Daoy (cell line): ENCODE measurements around the gene POLRMT. TPM values are rescaled to one million over a fixed set of nuclear protein-coding genes. Genes with fewer than 3 reads are reported as not detected.
"Not testable (repeated sequence)": the region's sequence is repeated elsewhere in the genome, so short reads cannot be mapped to it uniquely, and the experiment has no call there.

ENCODE experiments used
- DNase-seq: peaks from one replicate; pipeline ENCODE4 v3.0.0-alpha.2; 2015; ENCODE audit warnings: low read depth
- total RNA-seq: library from RNA; depleted of rRNA; stranded (reverse); fragments of >200 nt; shearing (Covaris generic); gene quantifications from 2 replicates; pipeline ENCODE4 v1.2.3, GENCODE V29; 2014

Gene POLRMT
- total RNA-seq, 1 experiment from 2014 or later = 96.8 TPM

DNA sequence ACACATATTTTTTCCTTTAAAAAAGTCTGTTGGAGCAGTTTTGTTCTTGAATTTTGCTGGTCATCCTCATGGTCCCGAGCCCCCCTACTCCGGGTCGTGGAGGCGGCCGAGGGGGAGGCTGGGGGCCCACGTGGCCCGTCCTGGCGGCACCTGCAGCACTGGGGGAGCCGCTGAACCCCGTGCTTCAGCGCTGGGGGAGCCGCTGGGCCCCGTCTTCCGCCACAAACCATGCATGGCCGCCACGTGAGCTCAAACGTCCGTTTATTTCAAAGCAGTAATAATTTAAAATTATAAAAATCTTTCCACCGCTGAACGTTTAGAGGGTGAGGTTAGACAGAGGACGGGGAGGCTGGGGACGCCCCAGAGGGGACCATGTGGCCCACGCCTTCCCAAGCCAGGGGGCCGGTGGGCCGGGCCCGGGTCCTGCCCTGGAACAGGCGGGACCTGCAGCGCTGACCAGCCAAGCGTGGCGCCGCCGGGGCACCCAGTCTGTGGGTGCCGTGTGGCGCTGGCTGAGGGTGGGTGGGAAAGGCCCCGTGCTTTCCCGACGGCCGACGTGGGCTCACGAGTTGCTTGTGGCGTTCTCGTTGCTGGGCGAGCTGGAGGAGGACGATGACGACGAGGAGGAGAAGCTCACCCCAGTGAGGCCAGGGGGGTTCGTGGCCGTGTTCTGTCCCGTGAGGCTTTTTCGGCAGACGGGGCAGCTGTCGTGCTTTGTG lies 14.4 kb upstream of the POLRMT start:
- DNase-seq = no peak

DNA sequence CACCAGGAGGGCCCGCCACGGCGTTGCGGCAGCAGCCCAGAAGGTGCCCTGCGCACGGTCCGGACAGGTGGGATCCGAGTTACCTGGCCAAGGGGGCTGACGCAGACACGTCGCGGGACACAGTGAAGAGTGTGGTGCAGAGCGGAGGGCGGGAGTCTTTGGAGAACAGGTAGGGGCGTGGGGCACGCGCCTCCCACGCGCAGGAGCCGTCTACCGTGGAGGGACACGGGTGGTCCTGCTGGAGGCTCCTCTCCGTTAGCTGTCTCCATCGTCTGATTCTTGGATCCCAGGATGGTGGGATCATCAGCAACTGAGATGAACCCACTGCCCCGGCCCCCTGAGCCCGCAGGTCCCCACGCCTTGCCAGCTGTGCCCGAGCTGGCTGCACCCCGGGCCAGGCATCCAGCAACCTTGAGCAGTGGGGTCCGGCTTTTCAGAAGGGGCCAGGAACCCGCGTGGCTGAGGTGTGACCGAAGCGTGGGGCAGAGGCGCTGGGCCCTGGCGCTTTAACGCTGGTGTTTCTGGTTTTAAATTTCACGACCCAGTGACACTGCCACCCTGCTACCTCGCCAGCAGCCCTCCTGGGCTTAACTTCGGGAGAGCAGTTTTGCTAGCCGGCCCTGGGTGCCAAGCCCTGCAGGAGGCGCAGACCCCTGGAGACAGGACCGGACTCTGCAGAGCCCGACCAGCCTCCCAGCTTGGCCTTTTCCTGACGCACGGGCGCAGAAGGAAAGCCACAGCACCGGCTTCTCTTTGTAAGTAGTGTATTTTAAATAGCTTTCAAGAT lies 13.6 kb upstream of the POLRMT start:
- DNase-seq = no peak

DNA sequence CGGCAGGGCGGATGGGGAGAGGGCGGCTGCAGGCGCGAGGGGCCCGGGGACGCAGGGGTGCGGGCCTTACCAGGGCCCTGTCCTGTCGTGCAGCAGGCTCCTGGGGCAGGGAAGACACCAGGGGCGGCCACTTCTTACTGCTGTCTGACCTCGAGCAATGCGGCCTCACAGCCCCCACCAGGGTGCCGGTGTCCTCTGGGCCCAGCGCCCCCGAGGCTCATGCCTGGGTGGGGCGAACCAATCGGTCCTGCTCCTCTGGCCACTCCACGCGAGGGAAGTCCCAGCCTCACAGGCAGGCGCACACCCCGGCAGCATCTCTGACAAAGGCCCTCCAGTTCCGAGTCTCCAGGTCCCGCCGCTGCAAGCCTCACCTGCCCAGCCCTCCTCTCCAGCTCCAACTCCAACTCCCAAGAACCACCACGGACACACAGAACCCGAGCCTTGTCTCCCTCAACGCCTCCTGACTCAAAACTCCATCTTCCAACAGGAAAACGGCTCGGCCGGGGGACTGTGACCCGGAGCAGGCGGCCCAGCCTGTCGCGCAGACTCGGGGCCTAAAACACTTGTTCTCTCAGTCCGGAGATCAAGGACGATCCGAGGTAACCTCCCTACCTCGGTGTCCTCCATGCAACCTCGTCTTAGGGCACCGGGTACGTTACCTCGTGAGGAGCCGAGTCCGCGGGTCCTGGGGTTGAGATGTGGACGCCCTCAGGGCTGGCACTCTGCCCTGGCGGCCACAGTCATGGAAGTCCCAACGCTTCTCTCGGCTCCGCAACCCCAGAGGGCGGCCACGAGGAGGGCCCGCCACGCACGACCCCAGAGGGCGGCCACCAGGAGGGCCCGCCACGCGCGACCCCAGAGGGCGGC lies 12.8 kb upstream of the POLRMT start:
- no peak for DNase-seq

DNA sequence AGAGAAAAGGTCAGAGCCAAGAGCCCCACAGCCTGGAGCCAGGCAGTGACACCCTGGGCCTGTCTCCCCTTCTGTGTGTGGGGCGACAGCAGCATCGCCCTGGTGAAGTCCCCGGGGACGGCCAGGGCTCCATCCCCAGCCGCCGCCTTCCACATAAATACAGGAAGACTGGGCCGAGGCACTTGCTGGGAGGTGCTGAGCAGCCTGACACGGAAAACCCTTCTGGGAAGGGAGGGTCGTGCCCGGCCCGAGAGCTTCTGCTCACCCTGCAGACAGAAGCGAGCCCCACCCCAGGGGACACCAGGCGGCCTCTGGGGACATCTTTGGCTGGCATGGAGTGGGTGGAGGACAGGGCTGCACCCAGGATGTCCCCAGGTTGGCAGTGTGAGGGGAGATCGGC lies 11.5 kb upstream of the POLRMT start:
- no peak for DNase-seq

DNA sequence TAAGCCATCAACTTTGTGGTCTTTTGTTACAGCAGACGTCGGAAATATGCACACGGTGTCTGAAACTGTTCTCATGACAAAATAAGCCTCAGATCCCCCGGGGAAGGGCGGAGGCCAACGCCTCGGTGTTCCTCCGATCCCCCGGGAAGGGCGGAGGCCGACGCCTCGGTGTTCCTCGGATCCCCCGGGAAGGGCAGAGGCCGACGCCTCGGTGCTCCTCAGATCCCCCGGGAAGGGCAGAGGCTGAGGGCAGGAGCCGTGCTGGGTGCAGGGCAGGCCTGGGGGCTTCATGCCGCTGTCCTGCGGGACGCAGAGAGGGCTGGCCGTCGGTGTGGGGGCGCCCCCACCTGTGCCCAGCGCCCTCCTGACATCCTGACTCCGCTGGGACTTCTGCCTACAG lies 11.0 kb upstream of the POLRMT start:
- no peak for DNase-seq

DNA sequence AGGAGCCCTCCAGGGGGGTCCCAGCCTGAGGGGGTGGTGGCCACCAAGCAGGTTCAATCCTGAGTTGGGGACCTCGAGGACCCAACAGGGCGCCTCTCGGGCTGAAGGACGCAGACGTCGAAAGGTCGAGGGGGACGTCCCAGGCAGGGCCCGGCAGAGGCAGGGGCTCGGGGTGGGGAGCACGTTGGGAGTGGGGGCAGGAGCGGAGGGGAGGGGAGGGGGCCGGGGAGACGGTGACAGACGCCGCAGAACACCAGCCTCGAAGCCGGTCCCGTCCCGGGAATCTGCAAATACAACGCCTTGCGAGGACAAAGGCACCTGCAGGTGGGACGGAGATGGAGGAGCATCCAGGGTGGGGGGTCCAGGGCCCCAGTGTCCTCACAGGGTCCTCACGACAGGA lies 10.4 kb upstream of the POLRMT start:
- no peak for DNase-seq

DNA sequence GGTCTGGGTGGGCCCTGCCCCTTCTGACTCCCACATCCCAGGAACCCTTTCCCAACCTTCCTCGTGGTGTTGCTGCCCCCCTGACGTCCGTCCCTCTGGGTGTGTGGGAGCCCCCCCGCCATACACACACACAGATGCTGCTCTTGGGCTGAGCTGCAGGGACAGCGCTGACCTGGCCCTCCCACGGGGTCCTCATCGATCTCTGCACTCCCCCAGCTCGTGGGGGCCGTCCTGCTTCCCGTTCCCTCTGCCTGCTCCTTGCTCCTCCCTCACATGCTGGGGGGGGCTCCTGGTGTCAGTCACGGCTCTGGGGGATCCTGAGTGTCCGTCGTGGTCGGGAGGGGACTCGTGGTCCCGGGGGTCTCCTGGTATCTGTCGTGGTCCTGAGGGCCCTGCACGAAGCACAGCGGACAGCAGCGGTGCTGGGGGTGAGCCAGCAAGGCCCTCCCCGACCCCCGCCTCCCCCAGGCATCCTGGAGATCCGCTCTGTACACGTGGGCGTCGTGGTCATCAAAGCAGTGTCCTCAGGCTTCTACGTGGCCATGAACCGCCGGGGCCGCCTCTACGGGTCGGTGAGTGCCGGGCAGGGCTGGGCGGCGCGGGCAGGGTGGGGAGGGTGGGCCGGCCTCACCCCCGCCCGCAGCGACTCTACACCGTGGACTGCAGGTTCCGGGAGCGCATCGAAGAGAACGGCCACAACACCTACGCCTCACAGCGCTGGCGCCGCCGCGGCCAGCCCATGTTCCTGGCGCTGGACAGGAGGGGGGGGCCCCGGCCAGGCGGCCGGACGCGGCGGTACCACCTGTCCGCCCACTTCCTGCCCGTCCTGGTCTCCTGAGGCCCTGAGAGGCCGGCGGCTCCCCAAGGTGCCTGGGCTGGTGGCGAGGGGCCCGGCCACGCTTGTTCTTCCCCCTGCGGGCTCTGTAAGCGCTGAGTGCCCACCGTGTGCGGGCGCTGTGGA lies 9.7 kb upstream of the POLRMT start:
- no peak for DNase-seq

DNA sequence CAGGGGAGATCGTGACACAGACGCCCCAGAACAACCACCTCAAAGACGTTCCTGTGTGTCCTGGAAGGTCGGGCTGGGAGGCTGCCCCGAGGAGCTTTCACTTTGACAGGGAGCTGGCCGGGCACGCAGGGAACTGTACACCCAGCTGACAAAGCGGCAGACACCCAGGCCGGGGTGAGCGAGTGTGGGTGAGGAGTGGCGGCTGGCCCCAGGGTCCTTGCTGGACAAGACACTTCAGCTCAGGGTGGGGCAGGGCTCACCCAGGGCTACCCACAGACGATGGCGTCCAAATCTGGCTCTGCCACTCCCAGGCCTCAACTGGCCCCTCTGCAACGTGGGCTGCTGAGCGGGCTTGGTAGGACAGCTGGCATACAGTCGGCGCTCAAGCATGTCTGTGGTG lies 8.4 kb upstream of the POLRMT start:
- no peak for DNase-seq

DNA sequence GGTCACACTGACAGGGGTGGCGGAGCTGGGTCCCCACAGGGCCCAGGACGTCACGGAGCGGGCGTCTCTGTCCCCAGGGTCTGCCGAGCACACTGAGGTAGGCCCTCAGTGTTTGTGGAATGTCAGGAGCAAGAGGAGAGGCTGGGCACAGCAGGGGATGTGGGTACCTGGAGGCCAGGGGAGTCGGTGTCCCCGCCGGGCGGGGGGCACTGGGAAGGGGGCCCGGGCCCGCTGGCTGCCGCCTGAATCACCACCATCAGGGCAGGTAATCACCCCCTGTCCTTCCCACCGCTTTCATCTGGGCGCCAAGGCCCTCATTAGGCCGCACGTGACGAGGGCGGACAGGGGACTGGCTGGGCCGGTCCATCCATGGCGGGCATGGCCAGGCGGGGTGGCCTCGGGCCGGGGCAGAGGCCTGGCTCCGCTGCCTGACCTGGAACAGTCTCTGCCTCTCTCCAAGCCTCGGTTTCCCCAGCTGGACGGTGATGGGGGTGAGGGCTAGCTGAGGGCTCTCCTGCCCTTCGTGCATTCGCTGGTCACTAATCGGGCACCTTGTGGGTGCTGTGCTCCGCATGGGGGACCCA lies 7.4 kb upstream of the POLRMT start:
- DNase-seq = no peak

DNA sequence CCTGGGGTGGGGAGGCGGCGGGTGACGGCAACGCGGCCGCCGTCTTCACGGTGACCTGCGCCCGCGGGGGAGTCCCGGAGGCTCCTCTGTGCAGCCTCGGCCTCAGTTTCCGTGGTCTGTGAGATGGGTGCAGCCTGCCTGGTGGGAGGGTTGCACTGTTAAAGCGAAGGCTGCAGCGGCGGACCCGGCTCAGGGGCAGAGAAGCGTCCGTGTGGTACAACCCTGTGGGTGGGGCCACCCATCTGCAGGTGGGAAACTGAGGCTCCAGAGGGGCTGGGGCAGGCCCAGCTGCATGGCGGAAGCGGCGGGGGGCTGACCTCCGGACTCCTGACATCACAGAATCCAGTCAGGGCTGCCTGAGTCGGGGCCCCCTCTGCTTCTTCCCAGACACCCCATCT lies 6.8 kb upstream of the POLRMT start:
- DNase-seq = no peak

DNA sequence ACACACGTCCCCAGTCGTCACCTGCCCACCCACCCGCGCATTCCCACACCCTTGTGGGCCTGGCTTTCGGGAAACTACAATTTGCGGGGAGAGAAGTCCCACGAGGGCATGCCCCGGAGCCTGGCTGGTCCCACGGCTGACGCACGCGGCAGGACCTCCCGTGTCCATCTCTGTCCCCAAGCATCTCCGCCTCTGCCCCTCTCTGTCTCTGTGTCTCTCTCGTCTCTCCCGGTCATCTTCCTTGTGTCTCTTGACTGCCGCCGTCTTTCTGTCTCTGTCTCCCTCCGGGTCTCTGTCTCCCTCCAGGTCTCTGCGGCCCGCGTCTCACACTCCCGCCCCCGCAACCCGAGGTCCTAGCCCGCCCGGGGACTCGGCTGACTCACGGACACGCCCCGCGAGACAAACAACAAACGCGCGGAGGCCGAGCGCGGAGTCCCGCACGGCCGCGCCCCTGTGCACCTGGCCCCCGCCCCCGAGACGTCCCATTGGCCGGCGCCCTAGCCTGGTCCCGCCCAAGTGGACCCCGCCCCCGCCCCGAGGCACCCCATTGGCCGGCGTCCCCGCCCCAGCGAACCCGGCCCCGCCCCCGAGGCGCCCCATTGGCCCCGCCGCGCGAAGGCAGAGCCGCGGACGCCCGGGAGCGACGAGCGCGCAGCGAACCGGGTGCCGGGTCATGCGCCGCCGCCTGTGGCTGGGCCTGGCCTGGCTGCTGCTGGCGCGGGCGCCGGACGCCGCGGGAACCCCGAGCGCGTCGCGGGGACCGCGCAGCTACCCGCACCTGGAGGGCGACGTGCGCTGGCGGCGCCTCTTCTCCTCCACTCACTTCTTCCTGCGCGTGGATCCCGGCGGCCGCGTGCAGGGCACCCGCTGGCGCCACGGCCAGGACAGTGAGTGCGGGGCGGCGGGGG lies 6.2 kb upstream of the POLRMT start, which contains the start of gene FGF22:
FGF22 (plus strand) TSS at position 627 of the 908 bp plus-strand sequence; CDS start at position 674, 47 bp downstream.
- DNase-seq = peak; percentile 95

DNA sequence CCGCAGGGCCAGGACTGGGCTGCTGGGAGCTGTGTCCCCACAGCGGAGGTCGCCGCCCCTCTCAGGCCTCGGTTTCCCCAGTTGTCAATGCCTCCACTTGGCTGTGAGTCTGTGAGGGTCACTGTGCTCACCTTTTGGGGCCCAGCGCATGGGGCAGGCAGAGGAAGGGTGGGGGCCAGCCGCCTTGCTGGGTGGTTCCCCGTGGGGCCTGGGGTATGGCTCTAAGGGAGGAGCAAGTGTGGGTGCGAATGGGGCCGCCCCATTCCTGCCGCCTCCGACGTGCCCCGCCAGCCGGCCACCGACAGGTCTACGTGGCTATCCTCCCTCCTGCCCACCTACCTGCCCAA lies 5.5 kb upstream of the POLRMT start:
- DNase-seq = no peak

DNA sequence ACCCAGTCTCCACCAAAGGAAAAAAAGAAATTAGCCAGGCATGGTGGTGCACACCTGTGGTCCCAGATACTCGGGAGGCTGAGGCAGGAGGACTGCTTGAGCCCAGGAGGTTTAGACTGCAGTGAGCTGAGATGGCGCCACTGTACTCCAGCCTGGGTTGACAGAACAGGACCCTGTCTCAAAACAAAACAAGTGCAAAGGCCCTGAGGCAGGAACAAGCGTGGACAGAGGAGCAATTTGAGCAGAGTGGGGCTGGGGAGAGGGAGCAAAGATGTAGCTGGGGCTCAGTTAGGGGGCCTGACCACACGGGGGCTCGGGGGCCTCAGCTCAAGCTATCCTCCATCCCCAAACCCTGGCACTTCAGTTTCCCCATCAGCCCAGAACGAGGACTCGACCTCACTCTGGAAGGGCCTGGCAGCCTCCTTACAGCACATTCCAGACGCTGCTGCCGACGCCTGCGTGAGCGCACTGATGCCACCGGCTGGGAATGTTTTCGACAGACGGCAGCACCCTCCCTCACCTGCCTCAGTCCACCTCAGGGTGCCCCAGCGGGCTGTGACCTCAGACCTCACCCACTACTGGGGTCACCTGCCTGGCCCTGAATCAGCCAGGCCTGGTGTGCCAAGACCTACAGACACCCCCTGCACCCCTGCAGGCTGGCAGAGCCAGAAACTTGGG lies 1.8 kb upstream of the POLRMT start:
- DNase-seq = no peak

DNA sequence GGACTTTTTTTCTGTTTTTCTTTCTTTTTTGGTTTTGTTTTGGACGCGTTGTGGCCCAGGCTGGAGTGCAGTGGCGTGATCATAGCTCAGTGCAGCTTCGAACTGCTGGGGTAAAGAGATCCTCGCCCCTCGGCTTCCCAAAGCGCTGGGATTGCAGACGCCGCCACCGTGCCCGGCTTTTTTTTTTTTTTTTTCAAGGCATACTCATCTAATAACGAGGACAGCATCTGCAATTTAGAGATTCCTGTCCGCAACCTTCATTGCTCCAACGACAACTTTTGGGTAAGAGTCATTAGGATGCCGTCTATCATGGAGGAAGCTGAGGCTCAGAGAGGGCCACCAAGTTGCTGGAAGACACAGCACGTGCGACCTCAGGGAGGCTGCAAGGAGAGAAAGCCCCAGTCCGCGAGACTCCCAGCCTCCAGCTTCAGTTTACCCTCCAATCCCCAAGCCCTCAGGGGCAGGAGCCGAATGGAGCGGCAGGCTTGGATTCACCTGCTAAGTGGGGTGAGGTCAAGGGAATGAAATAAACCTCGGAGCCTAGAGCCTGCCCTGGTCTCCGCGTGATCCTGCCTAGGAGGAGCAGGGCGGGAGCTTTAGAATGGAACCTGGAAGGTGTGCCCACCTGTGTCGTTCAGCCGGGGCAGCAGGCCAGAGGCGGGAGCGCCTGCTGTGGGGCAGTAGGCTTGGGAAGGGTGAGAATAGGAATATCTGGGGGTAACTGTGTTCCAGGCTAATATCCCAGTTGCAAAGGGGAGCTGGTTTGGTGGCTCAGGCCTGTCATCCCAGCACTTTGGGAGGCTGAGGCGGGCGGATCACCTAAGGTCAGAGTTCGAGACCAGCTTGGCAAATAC lies 676 bp upstream of the POLRMT start:
- DNase-seq = no peak

DNA sequence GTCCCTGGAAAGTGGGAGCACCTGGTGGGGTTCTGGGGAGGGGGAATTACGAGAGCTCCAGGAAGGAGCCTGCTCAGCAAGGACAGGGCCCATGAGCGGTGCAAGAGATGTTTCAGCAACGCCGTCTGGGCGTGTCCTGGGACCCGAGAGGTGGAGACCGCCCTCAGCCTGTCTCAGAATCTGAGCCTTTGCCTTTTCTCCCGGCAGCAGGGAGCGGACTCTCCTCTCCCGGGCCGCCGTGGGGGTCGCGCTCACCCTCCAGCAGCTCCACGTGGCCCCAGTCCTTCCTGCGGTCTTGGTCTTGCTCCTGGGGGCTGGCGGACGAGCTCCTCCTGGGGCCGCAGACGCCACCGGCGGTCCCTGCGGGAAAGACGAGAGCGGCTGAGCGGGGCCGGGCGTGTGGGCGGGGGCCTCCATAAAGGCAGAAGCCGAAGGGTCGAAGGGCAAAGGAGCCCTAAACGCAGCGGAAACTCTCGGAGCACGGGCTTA lies 714 bp downstream of the POLRMT start:
- peak; percentile 82 for DNase-seq

DNA sequence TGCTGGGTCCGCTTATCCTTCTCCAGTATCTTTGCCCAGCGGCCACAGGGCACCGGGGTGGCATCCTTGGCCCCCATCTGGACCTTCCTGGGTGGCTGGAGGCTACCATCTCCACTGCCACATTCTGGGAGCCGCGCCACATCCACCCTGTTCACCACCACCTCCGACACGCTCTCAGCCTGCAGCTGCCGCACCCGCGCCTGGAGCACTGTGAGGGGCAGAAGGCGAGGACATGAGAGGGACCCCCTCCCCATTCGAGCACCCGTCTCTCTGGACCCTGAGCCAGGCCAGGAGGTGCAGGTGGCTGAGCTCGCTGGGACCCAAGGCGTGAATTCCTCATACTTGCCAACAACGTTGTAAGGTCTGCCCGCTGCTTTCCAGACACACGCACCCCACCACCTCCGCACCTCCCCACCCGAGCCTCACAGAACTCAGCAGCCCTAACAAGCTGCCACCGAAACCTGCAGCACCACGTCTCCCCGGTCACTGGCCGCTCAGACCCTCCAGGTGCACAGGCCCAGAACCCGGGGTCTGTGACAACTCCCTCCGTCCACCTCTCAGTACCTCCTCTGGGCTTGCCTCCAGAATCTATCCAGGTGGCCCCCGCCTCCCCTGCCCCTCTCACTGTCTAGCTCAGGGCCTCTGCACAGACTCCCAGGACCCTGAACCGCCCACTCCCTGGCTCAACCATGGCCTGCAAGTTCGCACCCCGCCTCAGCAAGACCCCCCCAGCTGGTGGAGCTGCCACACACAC lies 3.2 kb downstream of the POLRMT start:
- no peak for DNase-seq

DNA sequence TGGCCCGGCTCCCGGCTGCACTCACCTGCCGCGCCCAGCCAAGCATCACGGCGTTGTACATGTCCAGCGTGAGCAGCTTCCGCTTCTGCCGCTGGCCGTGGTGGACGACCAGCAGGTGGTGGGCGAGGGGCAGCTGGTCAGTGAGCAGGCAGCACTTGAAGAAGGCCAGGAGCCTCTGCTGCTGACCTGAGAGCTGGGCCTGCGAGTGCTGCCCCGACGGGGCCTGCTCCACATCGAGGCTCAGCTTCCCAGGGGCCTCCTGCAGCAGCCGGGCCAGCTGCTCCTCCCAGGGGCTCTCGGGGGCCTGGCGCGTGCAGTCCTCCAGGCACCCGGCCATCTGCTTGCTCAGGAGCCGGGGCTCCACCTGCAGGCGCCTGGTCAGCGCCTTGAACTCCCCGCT lies 3.8 kb downstream of the POLRMT start:
- not testable (repeated sequence) for DNase-seq
